Smooth muscle cell of the pulmonary artery (primary cell): ENCODE data around the gene CYB5R3. TPM values are rescaled to one million over a fixed set of nuclear protein-coding genes. Genes with fewer than 3 reads are reported as not detected.

ENCODE experiments used
- total RNA-seq: library from RNA; depleted of rRNA; stranded (reverse); fragments of >200 nt; gene quantifications from 2 replicates; pipeline ENCODE4 v1.2.3, GENCODE V29; 2014

The CYB5R3 gene
- 197 and 200 TPM in 2 replicates for total RNA-seq

DNA sequence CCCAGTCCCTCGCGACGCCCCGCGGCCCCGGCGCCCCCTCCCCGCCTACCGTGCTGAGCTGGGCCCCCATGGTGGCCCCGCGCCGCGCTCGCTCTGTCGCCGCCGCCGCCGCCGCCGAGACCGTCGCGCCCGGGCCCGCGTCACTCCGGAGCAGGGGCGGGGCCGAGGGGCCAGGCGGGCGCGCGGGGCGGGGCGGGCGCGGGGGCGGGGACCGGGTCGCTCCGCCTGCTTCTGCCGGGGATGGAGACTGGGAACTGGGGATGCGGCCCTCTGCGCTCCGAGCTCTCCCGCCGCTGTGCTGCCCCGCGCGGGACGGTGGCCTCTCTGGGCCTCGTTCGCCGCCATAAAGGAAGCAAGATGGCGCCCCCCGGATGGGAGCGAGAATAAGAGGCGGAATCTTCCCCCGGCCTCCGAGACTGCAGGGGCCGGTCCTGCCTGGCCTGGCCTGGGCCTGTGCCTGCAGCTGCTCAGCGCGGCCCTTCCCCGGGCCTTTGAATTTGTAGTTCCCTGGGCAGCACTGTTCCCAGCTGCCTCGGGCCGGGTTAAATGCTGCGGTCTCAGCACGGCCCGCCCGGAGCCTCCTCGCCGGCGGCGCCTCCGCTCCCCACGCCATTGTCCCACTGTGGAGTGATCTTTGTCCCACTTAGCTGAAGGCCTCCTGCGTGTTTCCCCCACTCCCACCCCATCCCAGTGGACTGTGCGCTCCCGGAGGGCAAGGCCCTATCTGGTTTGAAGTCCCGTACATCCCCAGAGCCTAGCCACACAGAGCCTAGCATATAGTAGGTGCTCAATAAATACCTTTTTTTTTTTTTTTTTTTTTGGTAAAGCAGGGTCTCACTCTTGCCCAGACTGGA, at the start of gene CYB5R3:
Gene CYB5R3, minus strand, starts transcription at position 147 of the 854 bp plus-strand sequence. Its CDS starts 77 bp downstream, at position 70.

DNA sequence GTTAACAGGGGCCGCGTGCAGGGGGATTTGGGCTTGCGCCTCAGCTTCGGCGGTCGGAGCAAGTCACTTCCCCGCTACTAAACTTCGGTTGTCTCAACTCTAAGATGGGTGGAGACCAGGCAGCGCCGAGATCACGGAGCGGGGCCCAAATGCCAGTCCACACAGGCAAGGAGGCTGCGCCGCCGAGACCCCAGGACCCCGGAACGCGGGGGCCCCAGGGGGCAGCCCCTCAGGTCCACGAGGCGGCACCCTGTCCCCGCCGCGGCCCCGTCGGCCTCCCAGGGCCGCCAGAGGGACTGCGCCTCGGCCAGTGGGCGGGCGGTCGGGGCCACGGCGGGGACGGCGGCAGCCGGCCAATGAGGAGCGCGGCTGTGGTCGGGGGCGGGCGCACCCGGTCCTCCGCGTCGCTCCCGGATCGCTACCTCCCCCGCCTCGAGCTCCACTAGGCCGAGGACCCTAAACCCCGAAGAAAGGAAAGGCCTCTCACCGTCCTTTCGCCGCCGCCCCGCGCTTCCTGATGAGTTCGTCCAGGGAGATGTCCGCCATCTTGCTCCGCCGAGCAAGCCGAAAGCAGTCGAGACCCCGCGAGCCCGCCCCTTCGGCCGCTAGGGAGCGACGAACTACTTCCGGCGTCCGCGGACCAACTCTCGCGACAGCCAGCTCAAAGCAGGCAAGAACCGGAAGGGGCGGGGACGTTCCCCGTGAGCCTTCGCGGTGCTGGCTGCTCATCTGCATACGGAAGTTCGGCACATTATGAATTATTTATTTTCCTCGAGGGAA, 34.7 kb downstream of the CYB5R3 start, which contains the start of gene POLDIP3:
Gene POLDIP3, minus strand, starts transcription at position 572 of the 780 bp plus-strand sequence. Its CDS starts 26 bp downstream, at position 546.

Other genes starting within 250 kb of the CYB5R3 start
- gene NFAM1, start 217.0 kb downstream of the CYB5R3 start, total RNA-seq = 0.07 TPM in 2 replicates
- gene RRP7A, start 129.6 kb downstream of the CYB5R3 start, total RNA-seq = 20.0 and 38.3 TPM in 2 replicates
- 2.5 and 3.1 TPM in 2 replicates for gene SERHL2, start 95.4 kb downstream of the CYB5R3 start, total RNA-seq
- 38.3 and 38.5 TPM in 2 replicates for gene POLDIP3, start 34.5 kb downstream of the CYB5R3 start, total RNA-seq
- gene ATP5MGL, start 8.8 kb downstream of the CYB5R3 start, total RNA-seq = 0.63 and 1.0 TPM in 2 replicates
- 13.0 and 41.2 TPM in 2 replicates for gene A4GALT, start 71.5 kb upstream of the CYB5R3 start, total RNA-seq
- gene ARFGAP3, start 207.9 kb upstream of the CYB5R3 start, total RNA-seq = 72.2 and 87.6 TPM in 2 replicates